HepG2 (cell line): ENCODE measurements around the gene MIS18A.

Experiments
- CTCF ChIP-seq: sonication (generic); formaldehyde crosslinking; IDR thresholded peaks from 2 replicates; pipeline ENCODE4 v1.5.0; 2020; ENCODE audit warnings: mild to moderate bottlenecking, missing genetic modification reagents, moderate library complexity
- RBM39 ChIP-seq: fragments of 200-400 bp; formaldehyde crosslinking; IDR thresholded peaks from one replicate; pipeline ENCODE4 v1.6.1; 2018; ENCODE audit warnings: antibody characterized with exemption, mild to moderate bottlenecking, low read depth, low read length; ENCODE audit not compliant: poor library complexity, severe bottlenecking
- TBP ChIP-seq: sonication (generic); formaldehyde crosslinking; IDR thresholded peaks from 2 replicates; pipeline ENCODE4 v1.5.0; 2020; ENCODE audit warnings: missing genetic modification reagents

- TF ChIP-seq CTCF (CRISPR knock-in tag) (peak; percentile 42), RBM39 (peak; percentile 55), TBP (no peak)
Observed at GRCh38 chr21:32278518-32279376, at the start of gene MIS18A.
